HG03439 (cell line): ENCODE results near the gene MAPK8.

Experiments
- ATAC-seq: cut with Tn5 transposase; IDR thresholded peaks from one replicate; pipeline ENCODE4 v1.9.1; 2021; ENCODE audit warnings: mild to moderate bottlenecking, moderate library complexity; ENCODE audit not compliant: unreplicated experiment

Gene MAPK8

DNA sequence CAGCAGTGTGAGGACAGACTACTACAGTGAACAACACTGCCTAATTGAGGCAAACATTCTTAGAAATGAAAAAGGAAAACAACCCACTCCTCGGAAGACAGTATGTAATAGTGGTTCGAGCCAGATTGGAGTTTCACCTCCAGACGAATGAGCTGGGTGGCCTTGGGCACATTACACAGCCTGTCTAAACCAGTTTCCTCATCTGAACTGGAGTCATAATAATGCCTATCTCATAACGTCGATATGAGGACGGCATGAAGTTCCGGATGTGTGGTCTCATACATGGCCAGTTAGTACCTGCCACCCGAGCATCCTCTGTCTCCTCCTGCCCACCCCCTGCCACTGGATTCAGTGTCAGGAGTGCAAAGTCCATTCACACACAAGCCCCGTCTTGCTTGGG, 16.2 kb upstream of the MAPK8 start:
- ATAC-seq, result no peak

- ATAC-seq, result no peak
These were observed 15.3 kb upstream of the MAPK8 start for GRCh38 chr10:48291190-48291589.

- no peak for ATAC-seq
These were observed 13.9 kb upstream of the MAPK8 start for GRCh38 chr10:48292616-48293015.

DNA sequence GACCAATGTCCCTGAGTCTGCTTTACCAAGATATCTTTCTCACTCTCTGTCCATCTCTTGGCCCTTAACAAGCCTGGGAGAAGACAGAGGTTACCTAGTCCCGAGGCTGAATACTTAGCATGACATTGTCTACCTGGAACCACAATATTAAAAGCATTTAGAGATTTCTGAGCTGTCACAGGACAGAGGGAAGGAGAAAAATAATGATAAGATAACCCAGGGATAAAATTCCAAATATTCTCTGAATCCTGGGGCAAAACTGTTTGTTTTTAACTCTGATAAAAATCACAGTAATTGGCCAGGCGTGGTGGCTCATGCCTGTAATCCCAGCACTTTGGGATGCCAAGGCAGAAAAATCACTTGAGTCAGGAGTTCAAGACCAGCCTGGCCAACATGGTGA, 12.0 kb upstream of the MAPK8 start:
- ATAC-seq, result no peak

- no peak for ATAC-seq
These were observed 9.8 kb upstream of the MAPK8 start for GRCh38 chr10:48296576-48297098.

DNA sequence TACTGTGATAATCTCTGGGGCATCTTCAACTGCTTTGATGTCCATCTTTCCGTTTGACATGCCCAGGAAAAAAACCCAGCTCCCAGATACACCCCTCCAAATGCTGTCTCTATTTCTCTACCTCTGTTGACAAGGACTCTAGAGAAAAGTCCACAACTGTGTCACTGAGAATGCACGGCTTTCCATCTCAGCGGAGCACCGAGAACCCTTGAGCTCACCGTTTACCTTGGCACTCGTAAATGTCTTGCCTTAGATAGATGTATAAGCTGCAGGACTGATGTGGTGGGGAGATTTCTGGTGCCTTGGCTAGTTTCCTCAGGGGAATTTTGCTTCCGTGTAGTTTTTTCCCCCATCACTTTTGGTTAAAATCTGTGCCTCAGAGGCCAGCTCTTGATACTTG, 7.4 kb upstream of the MAPK8 start:
- ATAC-seq, result no peak

DNA sequence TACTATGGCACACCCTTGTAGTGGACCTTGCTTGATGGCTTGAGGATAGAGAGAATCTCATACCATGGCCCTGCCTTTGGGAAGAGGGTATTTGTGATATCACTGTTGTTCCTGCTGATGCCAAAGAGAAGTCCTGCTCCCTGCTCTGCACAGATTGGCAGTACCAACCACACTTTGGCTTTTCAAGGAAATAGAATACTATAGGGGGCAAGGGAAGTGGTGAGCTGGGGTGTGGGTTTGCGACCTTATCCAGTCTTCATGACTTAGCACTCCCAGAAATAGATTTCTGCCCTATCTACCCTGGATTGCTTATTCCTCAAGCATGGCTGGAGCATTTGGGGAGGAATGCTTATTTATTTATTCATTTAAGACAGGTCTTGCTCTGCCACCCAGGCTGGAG, 6.8 kb upstream of the MAPK8 start:
- ATAC-seq, result no peak

- no peak for ATAC-seq
These were observed 5.9 kb upstream of the MAPK8 start for GRCh38 chr10:48300556-48300955.

DNA sequence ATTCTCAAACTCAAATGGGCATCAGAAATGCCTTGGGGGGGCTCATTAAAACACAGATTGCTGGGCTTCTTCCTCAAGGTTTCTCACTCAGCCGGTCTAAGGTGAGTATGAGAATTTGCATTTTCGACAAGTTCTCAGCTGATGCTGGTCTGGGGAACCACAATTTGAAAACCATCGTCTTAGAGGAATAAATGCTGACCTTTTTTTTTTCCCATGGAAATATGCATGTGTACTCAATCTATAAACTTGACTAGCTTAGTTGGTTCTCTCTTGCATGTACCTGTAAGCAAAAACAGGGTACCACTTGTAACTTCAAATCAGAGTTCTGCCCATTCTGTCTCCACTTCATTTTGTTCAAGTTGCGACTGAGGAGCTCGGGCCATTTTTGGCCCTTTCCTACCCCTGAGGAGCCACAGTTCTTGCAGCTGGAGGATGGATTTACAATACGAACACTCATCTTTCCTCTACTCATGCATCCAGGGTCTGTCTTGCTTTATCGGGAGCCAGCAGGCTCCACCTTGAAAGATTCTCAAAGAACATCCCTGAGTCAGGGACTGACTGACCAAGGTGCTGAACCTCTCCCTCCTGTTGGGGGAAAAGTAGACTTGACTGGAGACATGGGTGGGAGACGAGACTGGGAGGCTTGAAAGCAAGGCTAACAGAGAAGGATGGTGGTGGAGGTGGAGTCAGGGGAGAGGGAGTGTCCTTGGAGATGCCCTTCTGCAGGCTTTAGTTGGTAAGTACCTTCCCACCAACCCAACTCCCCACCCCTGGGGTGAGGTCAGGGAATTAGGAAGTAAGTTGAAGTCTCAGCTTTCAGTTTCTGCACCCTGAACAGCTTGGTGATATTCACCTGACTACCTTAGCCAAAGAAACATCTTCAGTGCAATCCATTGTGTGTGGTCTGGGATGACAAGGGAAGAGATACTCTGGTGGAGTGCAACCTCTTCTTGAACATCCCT, 3.7 kb upstream of the MAPK8 start:
- no peak for ATAC-seq

DNA sequence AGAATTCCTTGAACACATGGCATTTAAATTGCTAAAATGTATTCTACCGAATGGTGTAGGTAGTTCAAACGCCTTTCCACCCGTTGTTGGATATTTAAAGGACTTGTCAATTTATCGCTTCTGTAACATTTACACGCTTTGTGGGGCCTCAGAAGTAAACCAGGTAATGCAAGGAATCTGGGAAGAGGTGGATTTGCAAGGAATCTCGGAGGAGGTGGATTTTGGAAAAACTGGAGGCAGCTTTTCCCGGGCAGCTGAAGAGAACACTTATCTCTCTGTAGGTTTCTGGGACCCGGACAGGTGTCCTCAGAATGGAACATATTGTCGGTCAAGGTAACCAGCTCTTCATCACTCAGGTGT, 592 bp upstream of the MAPK8 start:
- ATAC-seq, result no peak

GRCh38 chr10:48306870-48307710, 613 bp downstream of the MAPK8 start:
- peak; percentile 39 for ATAC-seq

DNA sequence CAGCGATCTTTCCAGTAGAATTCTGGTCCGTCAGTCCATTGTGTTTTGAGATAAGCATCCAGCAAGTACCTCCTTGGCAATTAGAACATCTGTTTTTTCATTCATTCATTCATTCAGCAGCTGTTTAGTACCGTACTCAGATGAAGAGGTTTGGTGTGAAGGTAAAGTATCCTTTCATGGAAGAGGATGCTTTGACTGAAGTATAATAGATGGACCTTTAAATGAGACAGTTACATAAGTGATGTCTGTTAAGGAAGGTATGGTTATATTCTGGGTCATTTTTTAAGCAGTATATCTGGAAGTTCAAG, 1.2 kb downstream of the MAPK8 start:
- ATAC-seq, result no peak

GRCh38 chr10:48309711-48310226, 3.3 kb downstream of the MAPK8 start:
- ATAC-seq, result no peak

GRCh38 chr10:48314107-48314506, 7.6 kb downstream of the MAPK8 start:
- no peak for ATAC-seq

GRCh38 chr10:48316236-48316635, 9.8 kb downstream of the MAPK8 start:
- ATAC-seq, result no peak

DNA sequence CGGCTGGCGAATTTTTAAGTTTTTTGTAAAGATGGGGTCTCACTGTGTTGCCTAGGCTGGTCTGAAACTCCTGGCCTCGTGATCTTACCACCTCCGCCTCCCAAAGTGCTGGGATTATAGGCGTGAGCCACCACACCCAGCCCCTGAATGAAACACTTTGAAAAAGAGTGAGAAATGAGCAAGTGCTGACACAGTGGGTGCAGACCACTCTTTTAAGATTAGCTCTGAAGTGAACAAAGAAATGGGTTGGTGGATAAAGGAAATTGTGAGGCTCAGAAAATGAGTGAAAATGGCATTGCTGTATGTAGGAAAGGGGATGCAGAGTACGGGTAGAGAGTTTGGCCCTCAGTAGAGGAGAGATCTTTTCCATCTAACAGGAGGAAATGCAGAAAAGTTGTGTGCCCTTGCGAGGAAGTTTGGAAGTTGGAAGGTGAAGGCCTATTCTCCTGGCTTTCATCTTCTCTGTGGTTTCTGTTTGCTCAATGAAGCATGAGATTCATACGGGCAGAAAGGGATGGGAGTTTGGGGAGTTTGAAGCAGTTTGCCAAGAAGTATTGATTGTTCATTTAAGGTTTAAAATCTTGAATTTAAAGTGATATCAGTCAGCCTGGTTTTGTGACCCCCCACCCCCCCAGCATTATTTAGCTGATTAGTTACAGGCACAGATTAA, 11.0 kb downstream of the MAPK8 start:
- no peak for ATAC-seq

DNA sequence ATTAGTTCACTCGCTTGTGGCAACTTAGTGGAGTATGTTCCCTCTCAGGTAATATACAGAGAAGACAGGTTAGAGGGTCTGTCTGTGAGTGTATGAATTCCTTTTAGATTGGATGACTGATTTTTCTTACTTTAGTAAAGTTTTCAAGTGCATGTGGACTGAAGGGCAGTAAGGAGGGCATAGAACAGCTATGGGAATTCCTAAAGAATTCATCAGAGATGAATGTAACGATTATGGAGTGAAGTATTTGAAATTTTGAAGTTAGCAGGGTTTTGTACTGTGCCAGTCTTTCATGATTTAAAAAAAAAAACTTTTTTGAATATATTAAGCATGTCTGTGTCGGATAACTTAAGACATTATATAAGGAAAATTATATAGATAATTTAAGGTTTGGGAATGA, 15.5 kb downstream of the MAPK8 start:
- ATAC-seq, result no peak

- no peak for ATAC-seq
These were observed 18.1 kb downstream of the MAPK8 start for GRCh38 chr10:48324580-48324979.

GRCh38 chr10:48330269-48330668, 23.8 kb downstream of the MAPK8 start:
- no peak for ATAC-seq

- no peak for ATAC-seq
These were observed 25.0 kb downstream of the MAPK8 start for GRCh38 chr10:48331436-48331835.
